ENCODE measurements around the gene BLNK. TPM values are rescaled to one million over a fixed set of nuclear protein-coding genes. Genes with fewer than 3 reads are reported as not detected.
"Not testable (repeated sequence)": the region's sequence is repeated elsewhere in the genome, so short reads cannot be mapped to it uniquely, and the experiment has no call there.

The BLNK gene
- total RNA-seq, 1 donor from 2014 or later: not detected

DNA sequence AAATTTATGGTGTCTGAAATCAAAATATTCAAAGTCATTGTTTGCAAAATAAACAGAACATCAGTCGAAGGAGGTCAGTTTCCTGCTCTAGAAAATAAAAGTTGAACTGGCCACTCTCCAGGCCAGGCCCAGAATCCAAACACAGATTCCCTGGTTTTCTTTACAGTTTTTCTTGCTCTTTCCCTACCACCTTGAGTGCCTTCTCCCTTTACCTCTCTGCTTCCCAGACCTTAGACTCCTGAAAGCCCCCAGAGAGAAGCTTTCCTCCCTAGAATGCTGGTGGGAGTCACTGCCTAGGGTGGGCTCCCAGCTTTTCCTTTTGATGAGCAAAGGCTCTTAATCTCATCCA, 38.9 kb upstream of the BLNK start:
- Mint-ChIP-seq H3K4me1 (ENCODE audit: low read depth) (peaks cover 7% of the 10 kb centered on the region), H3K27me3 (ENCODE audit: low read depth) (peaks cover 9% of the 10 kb centered on the region), H3K27ac (ENCODE audit: unreplicated experiment) (no peak overlapping the region), H3K36me3 (ENCODE audit: low read depth) (no peaks in the 10 kb centered on the region), H3K9me3 (ENCODE audit: low read depth) (no peaks in the 10 kb centered on the region), H3K4me3 (ENCODE audit: unreplicated experiment) (no peak overlapping the region)
- TF ChIP-seq, protein P1, sequence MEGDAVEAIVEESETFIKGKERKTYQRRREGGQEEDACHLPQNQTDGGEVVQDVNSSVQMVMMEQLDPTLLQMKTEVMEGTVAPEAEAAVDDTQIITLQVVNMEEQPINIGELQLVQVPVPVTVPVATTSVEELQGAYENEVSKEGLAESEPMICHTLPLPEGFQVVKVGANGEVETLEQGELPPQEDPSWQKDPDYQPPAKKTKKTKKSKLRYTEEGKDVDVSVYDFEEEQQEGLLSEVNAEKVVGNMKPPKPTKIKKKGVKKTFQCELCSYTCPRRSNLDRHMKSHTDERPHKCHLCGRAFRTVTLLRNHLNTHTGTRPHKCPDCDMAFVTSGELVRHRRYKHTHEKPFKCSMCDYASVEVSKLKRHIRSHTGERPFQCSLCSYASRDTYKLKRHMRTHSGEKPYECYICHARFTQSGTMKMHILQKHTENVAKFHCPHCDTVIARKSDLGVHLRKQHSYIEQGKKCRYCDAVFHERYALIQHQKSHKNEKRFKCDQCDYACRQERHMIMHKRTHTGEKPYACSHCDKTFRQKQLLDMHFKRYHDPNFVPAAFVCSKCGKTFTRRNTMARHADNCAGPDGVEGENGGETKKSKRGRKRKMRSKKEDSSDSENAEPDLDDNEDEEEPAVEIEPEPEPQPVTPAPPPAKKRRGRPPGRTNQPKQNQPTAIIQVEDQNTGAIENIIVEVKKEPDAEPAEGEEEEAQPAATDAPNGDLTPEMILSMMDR (IDR thresholded peaks at IDR 0.05): no peak
- no peak for DNase-seq (ENCODE audit: low spot score)

DNA sequence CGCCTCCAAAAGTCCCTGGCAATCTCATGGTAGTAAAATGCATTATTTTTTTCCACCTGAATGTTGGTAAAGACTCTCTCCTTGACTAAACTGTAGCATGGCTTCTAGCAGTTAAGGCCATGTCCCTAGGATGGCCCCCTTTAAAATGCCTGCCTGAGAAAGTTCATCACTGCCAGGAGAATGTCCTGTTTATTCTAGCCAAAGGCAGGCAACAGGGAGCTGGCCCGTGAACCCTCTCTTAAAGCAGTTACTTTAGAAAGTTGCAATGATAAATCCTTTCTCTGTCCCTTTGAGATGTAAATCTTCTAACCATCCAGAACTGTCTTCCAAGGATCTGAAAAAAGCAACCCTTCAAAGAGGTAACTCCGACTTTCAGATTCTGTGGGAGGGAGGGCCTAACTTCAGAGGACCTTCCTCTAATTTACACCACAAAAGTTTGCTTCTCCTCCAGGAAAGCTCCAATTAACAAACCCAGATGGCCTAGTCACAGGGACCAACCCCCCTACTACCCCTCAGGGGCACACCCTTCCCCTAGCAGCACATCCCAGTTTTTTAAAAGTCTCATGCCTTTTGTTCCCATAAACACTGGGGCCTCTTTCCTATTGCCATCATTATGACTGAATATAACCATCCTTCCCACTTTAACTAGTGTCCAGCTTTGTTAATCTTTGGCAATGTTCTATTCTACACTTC, 38.4 kb upstream of the BLNK start:
- no peak for DNase-seq (ENCODE audit: low spot score)
- H3K27me3 Mint-ChIP-seq (ENCODE audit: low read depth): peaks cover 9% of the 10 kb centered on the region
- H3K4me3 Mint-ChIP-seq (ENCODE audit: unreplicated experiment): no peak overlapping the region
- H3K4me1 Mint-ChIP-seq (ENCODE audit: low read depth): peaks cover 7% of the 10 kb centered on the region
- H3K9me3 Mint-ChIP-seq (ENCODE audit: low read depth): no peaks in the 10 kb centered on the region
- TF ChIP-seq, protein P1 (IDR thresholded peaks at IDR 0.05): no peak
- no peaks in the 10 kb centered on the region for H3K36me3 Mint-ChIP-seq (ENCODE audit: low read depth)
- H3K27ac Mint-ChIP-seq (ENCODE audit: unreplicated experiment): no peak overlapping the region

DNA sequence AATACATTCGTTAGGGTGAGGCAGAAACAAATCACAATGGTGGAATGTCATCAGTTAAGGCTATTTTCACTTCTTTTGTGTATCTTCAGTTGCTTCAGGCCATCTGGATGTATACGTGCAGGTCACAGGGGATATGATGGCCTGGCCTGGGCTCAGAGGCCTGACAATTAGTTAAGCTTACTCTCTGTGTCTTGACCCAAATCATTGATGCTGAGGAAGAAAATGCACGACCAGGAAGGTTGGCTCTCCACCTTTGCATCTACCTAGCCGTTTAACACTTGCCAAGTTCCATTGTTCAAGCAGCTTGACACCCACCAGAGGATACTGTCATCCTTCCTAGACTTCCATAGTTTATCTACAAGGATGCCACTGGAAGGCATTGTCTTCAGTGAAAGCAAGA, 37.5 kb upstream of the BLNK start:
- DNase-seq (ENCODE audit: low spot score); H3K4me1 Mint-ChIP-seq (ENCODE audit: low read depth); H3K36me3 Mint-ChIP-seq (ENCODE audit: low read depth); H3K27ac Mint-ChIP-seq (ENCODE audit: unreplicated experiment); H3K9me3 Mint-ChIP-seq (ENCODE audit: low read depth); H3K4me3 Mint-ChIP-seq (ENCODE audit: unreplicated experiment): not testable (repeated sequence)
- peaks cover 15% of the 10 kb centered on the region for H3K27me3 Mint-ChIP-seq (ENCODE audit: low read depth)

DNA sequence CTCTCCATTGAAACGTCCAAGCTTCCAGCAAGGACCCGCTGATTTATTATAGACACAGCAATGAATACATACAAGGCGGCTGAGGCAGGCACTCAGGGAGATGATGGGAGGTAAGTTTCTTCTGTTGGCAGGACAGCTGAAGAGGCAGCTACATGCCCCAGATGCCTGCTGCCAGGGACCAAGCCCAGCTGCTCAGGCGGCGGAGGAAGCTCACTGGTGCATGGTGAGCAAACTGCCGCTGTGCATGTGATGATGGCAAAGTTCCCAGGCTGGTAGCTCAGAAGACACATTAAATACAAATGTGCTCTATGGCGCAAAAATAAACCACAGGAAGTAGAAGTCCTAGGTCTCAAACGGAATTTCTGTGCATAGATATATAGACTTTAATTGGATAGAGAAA, 35.1 kb upstream of the BLNK start:
- TF ChIP-seq, protein P1 (IDR thresholded peaks at IDR 0.05): no peak
- DNase-seq (ENCODE audit: low spot score): no peak
- peaks cover 16% of the 10 kb centered on the region for H3K27me3 Mint-ChIP-seq (ENCODE audit: low read depth)

DNA sequence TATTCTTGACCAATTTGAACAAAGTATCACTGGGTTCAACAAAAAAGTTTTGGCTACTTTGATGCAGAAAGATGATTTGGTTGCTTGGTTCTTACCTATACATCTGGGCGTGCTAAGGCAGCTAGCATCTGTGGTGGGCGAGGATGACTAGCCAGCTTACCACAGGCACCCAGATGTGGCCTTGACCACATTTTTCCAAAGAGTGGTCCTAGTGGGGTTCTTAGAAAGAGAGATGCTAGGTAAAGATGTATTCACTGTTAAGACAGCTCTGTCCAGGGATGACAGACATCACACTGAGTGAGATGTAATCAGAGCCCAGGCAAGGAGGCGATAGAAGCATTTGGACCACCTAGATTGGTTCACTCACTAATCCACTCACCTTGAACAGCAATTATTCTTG, 33.6 kb upstream of the BLNK start:
- peaks cover 1% of the 10 kb centered on the region for H3K4me1 Mint-ChIP-seq (ENCODE audit: low read depth)
- DNase-seq (ENCODE audit: low spot score): no peak
- no peak overlapping the region for H3K27ac Mint-ChIP-seq (ENCODE audit: unreplicated experiment)
- H3K36me3 Mint-ChIP-seq (ENCODE audit: low read depth): no peaks in the 10 kb centered on the region
- peaks cover 29% of the 10 kb centered on the region for H3K27me3 Mint-ChIP-seq (ENCODE audit: low read depth)
- H3K9me3 Mint-ChIP-seq (ENCODE audit: low read depth): no peaks in the 10 kb centered on the region
- TF ChIP-seq, protein P1 (IDR thresholded peaks at IDR 0.05): no peak
- no peak overlapping the region for H3K4me3 Mint-ChIP-seq (ENCODE audit: unreplicated experiment)

More for the DNA sequence above, 35.1 kb upstream of the BLNK start:
- Mint-ChIP-seq H3K36me3 (ENCODE audit: low read depth) (no peaks in the 10 kb centered on the region), H3K4me3 (ENCODE audit: unreplicated experiment) (no peak overlapping the region), H3K4me1 (ENCODE audit: low read depth) (peaks cover 7% of the 10 kb centered on the region), H3K27ac (ENCODE audit: unreplicated experiment) (no peak overlapping the region), H3K9me3 (ENCODE audit: low read depth) (no peaks in the 10 kb centered on the region)

DNA sequence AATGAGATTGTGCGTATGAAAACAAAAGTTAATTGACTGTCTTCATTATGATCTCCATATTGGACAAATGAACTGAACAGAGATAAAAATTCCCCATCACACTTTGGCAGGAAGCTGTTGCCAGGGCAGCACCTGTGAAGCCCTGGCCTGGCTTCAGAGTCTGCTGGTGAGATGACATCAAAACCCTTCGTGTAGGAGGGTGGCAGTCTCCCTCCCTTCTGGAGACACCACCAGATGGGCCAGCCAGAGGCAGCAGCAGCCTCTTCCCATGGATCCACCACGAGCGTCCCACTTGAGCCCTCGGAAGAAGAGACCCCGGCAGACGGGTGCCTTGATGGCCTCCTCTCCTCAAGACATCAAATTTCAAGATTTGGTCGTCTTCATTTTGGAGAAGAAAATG, 32.9 kb upstream of the BLNK start, which contains the start of gene DNTT:
Gene DNTT (plus strand): TSS at position 205 of the 400 bp plus-strand sequence. CDS start 64 bp downstream, at position 269.
- Mint-ChIP-seq H3K27me3 (ENCODE audit: low read depth) (peaks cover 36% of the 10 kb centered on the region), H3K36me3 (ENCODE audit: low read depth) (no peaks in the 10 kb centered on the region), H3K9me3 (ENCODE audit: low read depth) (no peaks in the 10 kb centered on the region), H3K4me3 (ENCODE audit: unreplicated experiment) (no peak within 1 kb of the TSS), H3K4me1 (ENCODE audit: low read depth) (peaks cover 2% of the 10 kb centered on the region), H3K27ac (ENCODE audit: unreplicated experiment) (no peak within 1 kb of the TSS)
- DNase-seq (ENCODE audit: low spot score): no peak
- TF ChIP-seq, protein P1 (IDR thresholded peaks at IDR 0.05): no peak

All from chondrocyte (in vitro differentiated cells).